MM.1S (cell line): ENCODE measurements around the gene CARD8.

Experiments
- EZH2phosphoT487 ChIP-seq: fragments of 300-600 bp; sonication (generic); IDR thresholded peaks from 2 replicates; pipeline ENCODE4 v1.6.1; 2018; ENCODE audit warnings: antibody characterized with exemption, low read length
- TF ChIP-seq, protein P1 (sequence below): fragments of 300-600 bp; sonication (generic); IDR thresholded peaks from 2 replicates; pipeline ENCODE4 v1.5.1; 2016; ENCODE audit warnings: antibody characterized with exemption, low read length, mixed read lengths

DNA sequence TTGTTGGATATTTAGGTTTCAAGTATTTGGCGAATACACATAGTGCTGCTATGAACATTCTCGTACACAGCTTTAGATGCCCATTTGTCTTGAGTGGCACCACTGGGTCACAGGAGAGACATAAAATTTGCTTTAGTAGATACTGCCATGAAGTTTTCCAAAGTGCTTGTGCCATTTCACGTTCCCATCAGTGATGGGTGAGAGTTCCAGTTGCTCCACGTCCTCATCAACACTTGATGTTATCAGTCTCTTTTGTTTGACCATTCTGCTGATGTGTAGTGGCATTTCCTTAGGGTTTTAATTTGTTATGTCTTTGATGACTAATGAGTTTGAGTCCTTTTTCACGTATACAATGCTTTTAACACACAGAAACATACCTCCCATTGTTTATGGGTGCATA is 74.2 kb downstream of the CARD8 start:
- TF ChIP-seq, protein P1, sequence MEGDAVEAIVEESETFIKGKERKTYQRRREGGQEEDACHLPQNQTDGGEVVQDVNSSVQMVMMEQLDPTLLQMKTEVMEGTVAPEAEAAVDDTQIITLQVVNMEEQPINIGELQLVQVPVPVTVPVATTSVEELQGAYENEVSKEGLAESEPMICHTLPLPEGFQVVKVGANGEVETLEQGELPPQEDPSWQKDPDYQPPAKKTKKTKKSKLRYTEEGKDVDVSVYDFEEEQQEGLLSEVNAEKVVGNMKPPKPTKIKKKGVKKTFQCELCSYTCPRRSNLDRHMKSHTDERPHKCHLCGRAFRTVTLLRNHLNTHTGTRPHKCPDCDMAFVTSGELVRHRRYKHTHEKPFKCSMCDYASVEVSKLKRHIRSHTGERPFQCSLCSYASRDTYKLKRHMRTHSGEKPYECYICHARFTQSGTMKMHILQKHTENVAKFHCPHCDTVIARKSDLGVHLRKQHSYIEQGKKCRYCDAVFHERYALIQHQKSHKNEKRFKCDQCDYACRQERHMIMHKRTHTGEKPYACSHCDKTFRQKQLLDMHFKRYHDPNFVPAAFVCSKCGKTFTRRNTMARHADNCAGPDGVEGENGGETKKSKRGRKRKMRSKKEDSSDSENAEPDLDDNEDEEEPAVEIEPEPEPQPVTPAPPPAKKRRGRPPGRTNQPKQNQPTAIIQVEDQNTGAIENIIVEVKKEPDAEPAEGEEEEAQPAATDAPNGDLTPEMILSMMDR: no peak
- TF ChIP-seq EZH2phosphoT487: no peak
